Mesendoderm (in vitro differentiated cells): ENCODE data around the gene LMLN.

ENCODE experiments used
- DNase-seq: peaks from one replicate; pipeline ENCODE4 v3.0.0; 2013
- H2AK5ac ChIP-seq: 2 replicates; pipeline ENCODE4 v1.6.1; 2013; ENCODE audit warnings: low read length, inconsistent platforms
- H2BK120ac ChIP-seq: 2 replicates; pipeline ENCODE4 v1.6.1; 2013; ENCODE audit warnings: low read depth, mild to moderate bottlenecking, low read length, moderate library complexity, mixed read lengths
- H2BK15ac ChIP-seq: replicated peaks from 2 replicates; pipeline ENCODE4 v1.6.1; 2013; ENCODE audit warnings: low read depth, mild to moderate bottlenecking, moderate library complexity
- H2BK5ac ChIP-seq: 2 replicates; pipeline ENCODE4 v1.6.1; 2013; ENCODE audit warnings: low read length, inconsistent platforms
- H3K18ac ChIP-seq: 2 replicates; pipeline ENCODE4 v1.6.1; 2013; ENCODE audit warnings: mild to moderate bottlenecking, low read length, mixed read lengths
- H3K23ac ChIP-seq: one replicate; pipeline ENCODE4 v1.6.1; 2013; ENCODE audit warnings: low read length
- H3K27ac ChIP-seq: 2 replicates; pipeline ENCODE4 v1.5.1; 2013; ENCODE audit warnings: low read depth, mild to moderate bottlenecking, inconsistent platforms, low read length, moderate library complexity
- H3K27me3 ChIP-seq: 2 replicates; pipeline ENCODE4 v1.6.1; 2013; ENCODE audit warnings: low read length, control low read depth, mild to moderate bottlenecking, inconsistent platforms; ENCODE audit not compliant: insufficient read depth, poor library complexity
- H3K36me3 ChIP-seq: 2 replicates; pipeline ENCODE4 v1.6.1; 2013; ENCODE audit warnings: low read length, inconsistent platforms; ENCODE audit not compliant: control insufficient read depth, insufficient read depth
- H3K4ac ChIP-seq: one replicate; pipeline ENCODE4 v1.6.1; 2013; ENCODE audit warnings: low read depth, mild to moderate bottlenecking, low read length, moderate library complexity
- H3K4me1 ChIP-seq: 2 replicates; pipeline ENCODE4 v1.6.1; 2013; ENCODE audit warnings: low read depth, low read length, inconsistent platforms; ENCODE audit not compliant: control insufficient read depth
- H3K4me2 ChIP-seq: 2 replicates; pipeline ENCODE4 v1.6.1; 2013; ENCODE audit warnings: low read length
- H3K4me3 ChIP-seq: 2 replicates; pipeline ENCODE4 v1.5.1; 2013; ENCODE audit warnings: mild to moderate bottlenecking, low read length
- H3K56ac ChIP-seq: one replicate; pipeline ENCODE4 v1.6.1; 2013; ENCODE audit warnings: low read length
- H3K79me1 ChIP-seq: 2 replicates; pipeline ENCODE4 v1.6.1; 2013; ENCODE audit warnings: low read length, inconsistent platforms
- H3K79me2 ChIP-seq: 2 replicates; pipeline ENCODE4 v1.6.1; 2013; ENCODE audit warnings: mild to moderate bottlenecking, low read length; ENCODE audit not compliant: control insufficient read depth, insufficient read depth
- H3K9ac ChIP-seq: 2 replicates; pipeline ENCODE4 v1.6.1; 2013; ENCODE audit warnings: low read length, inconsistent platforms
- H4K5ac ChIP-seq: one replicate; pipeline ENCODE4 v1.6.1; 2013; ENCODE audit warnings: low read length
- H4K8ac ChIP-seq: one replicate; pipeline ENCODE4 v1.6.1; 2013; ENCODE audit warnings: low read depth, mild to moderate bottlenecking, control low read depth, low read length, moderate library complexity
- WGBS: extraction: QIAGEN DNeasy Blood & Tissue Kit; methylation state at CpG from one replicate; pipeline ENCODE4 v1.1.7; 2013; ENCODE audit warnings: low lambda C conversion rate, missing lambda C conversion rate; ENCODE audit not compliant: insufficient coverage; ENCODE audit errors: extremely low coverage; 5-methylcytosine and 5-hydroxymethylcytosine counted together

Gene LMLN

GRCh38 chr3:198022604-198023003 lies 62.6 kb downstream of the LMLN start:
- Histone ChIP-seq H3K4ac (no peak overlapping the region), H2BK120ac (no peak overlapping the region), H2AK5ac (no peak overlapping the region), H3K56ac (no peak overlapping the region), H4K5ac (no peak overlapping the region), H3K36me3 (no peaks in the 10 kb centered on the region), H2BK15ac (no peak overlapping the region), H3K79me1 (no peaks in the 10 kb centered on the region), H3K27ac (no peak overlapping the region), H4K8ac (no peak overlapping the region), H2BK5ac (no peak overlapping the region), H3K23ac (no peak overlapping the region), H3K18ac (no peak overlapping the region), H3K79me2 (no peaks in the 10 kb centered on the region), H3K4me1 (no peaks in the 10 kb centered on the region), H3K9ac (no peak overlapping the region), H3K4me2 (no peak overlapping the region), H3K27me3 (no peaks in the 10 kb centered on the region), H3K4me3 (no peak overlapping the region)
- DNase-seq: no peak
- WGBS: no CpG with 5 or more reads among the region's 3 CpGs

DNA sequence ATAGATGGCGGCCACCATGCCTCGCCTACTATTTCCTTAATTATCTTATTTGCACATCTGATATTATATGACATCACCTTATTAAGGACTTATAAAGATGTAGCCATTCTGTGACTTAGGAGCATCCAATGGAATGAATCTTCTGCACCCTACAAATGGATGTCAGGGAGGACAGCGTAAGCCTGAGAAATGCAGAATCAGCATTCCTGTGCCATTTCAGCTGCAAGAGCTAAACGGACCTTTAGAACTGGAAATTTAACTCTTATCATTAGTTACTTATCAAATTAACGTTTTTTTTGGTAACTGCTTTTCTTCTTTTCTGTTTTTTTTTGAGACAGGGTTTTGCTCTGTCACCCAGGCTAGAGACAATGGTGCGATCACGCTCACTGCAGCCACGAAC lies 65.6 kb downstream of the LMLN start:
- Histone ChIP-seq H3K4ac (no peak overlapping the region), H2BK15ac (no peak overlapping the region), H2AK5ac (no peak overlapping the region), H3K18ac (no peak overlapping the region), H3K56ac (no peak overlapping the region), H3K4me3 (no peak overlapping the region), H3K23ac (no peak overlapping the region), H3K79me2 (no peaks in the 10 kb centered on the region), H4K8ac (no peak overlapping the region), H3K79me1 (no peaks in the 10 kb centered on the region), H3K27ac (no peak overlapping the region), H3K4me2 (no peak overlapping the region), H3K27me3 (no peaks in the 10 kb centered on the region), H3K36me3 (no peaks in the 10 kb centered on the region), H2BK120ac (no peak overlapping the region), H3K9ac (no peak overlapping the region), H3K4me1 (no peaks in the 10 kb centered on the region), H4K5ac (no peak overlapping the region), H2BK5ac (no peak overlapping the region)
- no CpG with 5 or more reads among the region's 8 CpGs for WGBS
- no peak for DNase-seq

DNA sequence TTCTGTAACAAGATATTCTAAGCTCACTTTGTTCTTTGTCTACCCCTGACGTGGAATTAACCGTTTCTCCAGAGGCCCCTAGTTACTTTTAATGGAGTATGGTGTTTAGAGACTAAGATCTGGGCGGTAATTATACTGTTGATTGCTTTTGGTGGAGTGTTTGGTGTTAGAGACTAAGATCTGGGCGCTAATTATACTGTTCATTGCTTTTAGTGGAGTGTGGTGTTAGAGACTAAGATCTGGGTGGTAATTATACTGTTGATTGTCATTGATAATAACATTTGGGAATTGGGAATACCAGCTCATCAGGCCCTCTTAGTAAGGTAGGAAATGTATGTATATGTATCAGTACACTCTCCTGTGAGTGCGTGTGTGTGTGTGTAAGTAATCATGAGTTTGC lies 66.6 kb downstream of the LMLN start:
- Histone ChIP-seq H3K27me3 (no peaks in the 10 kb centered on the region), H3K4ac (no peak overlapping the region), H3K4me2 (no peak overlapping the region), H4K5ac (no peak overlapping the region), H3K36me3 (no peaks in the 10 kb centered on the region), H3K4me1 (no peaks in the 10 kb centered on the region), H4K8ac (no peak overlapping the region), H3K4me3 (no peak overlapping the region), H3K18ac (no peak overlapping the region), H3K27ac (no peak overlapping the region), H3K79me2 (no peaks in the 10 kb centered on the region), H2AK5ac (no peak overlapping the region), H2BK15ac (no peak overlapping the region), H3K79me1 (no peaks in the 10 kb centered on the region), H2BK120ac (no peak overlapping the region), H3K23ac (no peak overlapping the region), H2BK5ac (no peak overlapping the region), H3K56ac (no peak overlapping the region), H3K9ac (no peak overlapping the region)
- DNase-seq: no peak
- WGBS: no CpG with 5 or more reads among the region's 5 CpGs

DNA sequence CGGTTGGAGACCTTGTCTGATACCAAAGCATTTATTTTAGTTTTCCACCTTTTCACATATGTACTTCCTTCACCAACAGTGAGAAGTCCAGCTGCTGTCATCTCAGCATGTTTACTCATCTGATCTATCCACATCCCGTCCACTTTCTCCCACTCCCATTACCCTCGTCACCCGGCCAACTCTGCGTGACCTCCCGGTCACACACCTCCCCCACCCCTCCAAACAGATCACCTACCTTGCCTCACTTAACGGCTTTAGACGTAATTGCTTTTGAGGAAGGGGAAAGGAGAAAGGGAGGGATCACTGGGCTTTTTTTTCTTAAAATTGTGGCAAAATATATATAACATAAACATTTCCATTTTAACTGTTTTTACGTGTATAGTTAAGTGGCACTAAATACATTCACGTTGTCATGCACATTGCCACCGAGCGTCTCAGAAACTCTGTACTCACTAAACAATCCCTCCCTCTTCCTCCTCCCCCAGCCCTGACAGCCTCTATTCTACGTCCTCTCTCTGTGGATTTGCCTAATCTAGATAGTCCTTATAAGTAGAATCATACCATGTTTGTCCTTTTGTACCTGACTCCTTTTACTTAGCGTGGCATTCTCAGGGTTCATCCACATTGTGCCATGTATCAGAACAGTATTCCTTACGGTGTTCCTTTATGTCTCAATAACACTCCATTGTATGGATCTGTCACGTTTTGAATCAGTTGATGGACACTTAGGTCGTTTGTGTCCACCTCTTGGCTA lies 67.2 kb downstream of the LMLN start:
- WGBS: no CpG with 5 or more reads among the region's 17 CpGs
- no peak overlapping the region for H4K8ac ChIP-seq

GRCh38 chr3:198027799-198028390 lies 67.9 kb downstream of the LMLN start:
- Histone ChIP-seq H3K36me3 (no peaks in the 10 kb centered on the region), H3K18ac (no peak overlapping the region), H4K5ac (no peak overlapping the region), H3K23ac (no peak overlapping the region), H3K4me1 (no peaks in the 10 kb centered on the region), H3K79me2 (no peaks in the 10 kb centered on the region), H4K8ac (no peak overlapping the region), H2BK120ac (no peak overlapping the region), H2BK5ac (no peak overlapping the region), H2BK15ac (no peak overlapping the region), H3K79me1 (no peaks in the 10 kb centered on the region), H3K4me2 (no peak overlapping the region), H3K9ac (no peak overlapping the region), H3K27me3 (no peaks in the 10 kb centered on the region), H3K27ac (no peak overlapping the region), H3K4ac (no peak overlapping the region), H2AK5ac (no peak overlapping the region), H3K56ac (no peak overlapping the region), H3K4me3 (no peak overlapping the region)
- no CpG with 5 or more reads among the region's 13 CpGs for WGBS
- no peak for DNase-seq

More for the DNA sequence above, 67.2 kb downstream of the LMLN start:
- no peaks in the 10 kb centered on the region for H3K79me1 ChIP-seq
- H3K4me2 ChIP-seq: no peak overlapping the region
- no peak overlapping the region for H3K9ac ChIP-seq
- no peaks in the 10 kb centered on the region for H3K4me1 ChIP-seq
- H3K18ac ChIP-seq: no peak overlapping the region
- H3K27me3 ChIP-seq: no peaks in the 10 kb centered on the region
- no peak overlapping the region for H2BK120ac ChIP-seq
- no peak overlapping the region for H3K4ac ChIP-seq
- no peak overlapping the region for H4K5ac ChIP-seq
- H3K4me3 ChIP-seq: no peak overlapping the region
- H3K27ac ChIP-seq: no peak overlapping the region
- no peaks in the 10 kb centered on the region for H3K36me3 ChIP-seq
- H3K56ac ChIP-seq: no peak overlapping the region
- DNase-seq: no peak
- H3K79me2 ChIP-seq: no peaks in the 10 kb centered on the region
- H2BK5ac ChIP-seq: no peak overlapping the region
- no peak overlapping the region for H3K23ac ChIP-seq
- H2AK5ac ChIP-seq: no peak overlapping the region
- H2BK15ac ChIP-seq: no peak overlapping the region

DNA sequence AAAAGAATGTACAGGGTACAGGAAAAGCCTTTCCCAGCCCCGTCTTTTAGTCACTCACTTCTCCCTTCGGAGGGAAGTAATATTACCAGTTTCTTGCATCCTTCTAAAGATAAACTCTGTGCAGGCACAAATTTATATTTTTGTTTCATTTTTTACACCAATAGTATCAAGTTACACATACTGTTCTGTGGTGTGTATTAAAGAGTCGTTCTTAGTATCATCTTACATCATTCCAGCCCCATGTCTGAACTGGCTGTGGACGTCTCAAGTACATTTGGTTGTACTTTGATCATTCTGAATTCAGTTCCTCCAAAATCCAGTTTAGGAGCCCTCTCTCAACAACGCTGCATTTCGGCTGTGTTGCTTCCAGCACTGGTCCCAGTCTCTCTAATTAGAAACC lies 68.7 kb downstream of the LMLN start:
- H3K9ac ChIP-seq: no peak overlapping the region
- H2BK5ac ChIP-seq: no peak overlapping the region
- no peaks in the 10 kb centered on the region for H3K79me1 ChIP-seq
- H2BK15ac ChIP-seq: no peak overlapping the region
- H3K4me2 ChIP-seq: no peak overlapping the region
- H3K56ac ChIP-seq: no peak overlapping the region
- no peak for DNase-seq
- H3K23ac ChIP-seq: no peak overlapping the region
- H3K27me3 ChIP-seq: no peaks in the 10 kb centered on the region
- no peak overlapping the region for H3K18ac ChIP-seq
- H3K4me3 ChIP-seq: no peak overlapping the region
- H2AK5ac ChIP-seq: no peak overlapping the region
- no peaks in the 10 kb centered on the region for H3K36me3 ChIP-seq
- H3K4me1 ChIP-seq: no peaks in the 10 kb centered on the region
- no peak overlapping the region for H4K5ac ChIP-seq
- H3K4ac ChIP-seq: no peak overlapping the region
- H4K8ac ChIP-seq: no peak overlapping the region
- H3K27ac ChIP-seq: no peak overlapping the region
- WGBS: no CpG with 5 or more reads among the region's 6 CpGs
- no peak overlapping the region for H2BK120ac ChIP-seq
- H3K79me2 ChIP-seq: no peaks in the 10 kb centered on the region
